Skin epidermis (tissue), 12 donors: ENCODE results near the gene ATG9A.

Experiments
- H3K27ac ChIP-seq, 21 experiments: fragments of 200-600 bp; sonication (generic) in 11 of 21; one replicate each; pipeline ENCODE4 v1.5.0; 2020; ENCODE audit warnings: mild to moderate bottlenecking in 3 of 21, inconsistent platforms in 2 of 21, moderate library complexity in 2 of 21
- H3K4me3 ChIP-seq, 7 experiments: fragments of 200-600 bp; sonication (generic) in 2 of 7; one replicate each; pipeline ENCODE4 v1.5.0; 2020; ENCODE audit warnings: inconsistent platforms in 2 of 7, mild to moderate bottlenecking in 2 of 7, moderate library complexity in 1 of 7

Gene ATG9A

GRCh38 chr2:219183151-219183772, 46.2 kb downstream of the ATG9A start:
- no peak overlapping the region for H3K27ac ChIP-seq
- no peak overlapping the region for H3K4me3 ChIP-seq

- H3K4me3 ChIP-seq = no peak overlapping the region
- no peak overlapping the region for H3K27ac ChIP-seq
Measured at GRCh38 chr2:219182331-219183150, 46.9 kb downstream of the ATG9A start.

- Histone ChIP-seq H3K27ac (no peak overlapping the region), H3K4me3 (no peak overlapping the region)
Measured at GRCh38 chr2:219181531-219181930, 47.9 kb downstream of the ATG9A start.

GRCh38 chr2:219180961-219181360, 48.5 kb downstream of the ATG9A start:
- H3K4me3 ChIP-seq = no peak overlapping the region
- no peak overlapping the region for H3K27ac ChIP-seq

- Histone ChIP-seq H3K27ac (peak overlapping the region in 2 of 21 experiments; percentile 96 to 98), H3K4me3 (peak overlapping the region in 1 of 7 experiments; percentile 97)
Measured at GRCh38 chr2:219179601-219180465, 49.6 kb downstream of the ATG9A start.

GRCh38 chr2:219178377-219179175, 50.9 kb downstream of the ATG9A start:
- Histone ChIP-seq H3K27ac (peak overlapping the region; percentile 82 to 100 (median 98)), H3K4me3 (peak overlapping the region; percentile 65 to 99 (median 96))

GRCh38 chr2:219177552-219178376, 51.7 kb downstream of the ATG9A start, which contains the start of gene RETREG2:
RETREG2 (plus strand) TSS chr2:219178275; CDS start chr2:219178353, 78 bp downstream.
- H3K4me3 ChIP-seq = peak within 1 kb of the TSS; percentile 65 to 99 (median 96)
- peak within 1 kb of the TSS; percentile 82 to 100 (median 98) for H3K27ac ChIP-seq

- peak within 1 kb of the TSS; percentile 63 to 100 (median 98) for H3K27ac ChIP-seq
- H3K4me3 ChIP-seq = peak within 1 kb of the TSS; percentile 65 to 99 (median 96)
Measured at GRCh38 chr2:219176818-219177551, 52.5 kb downstream of the ATG9A start, which contains the start of gene CNPPD1. CNPPD1 (minus strand) TSS chr2:219176925; CDS start chr2:219176828, 97 bp downstream.

GRCh38 chr2:219175928-219176817, 53.3 kb downstream of the ATG9A start:
- peak overlapping the region; percentile 63 to 100 (median 98) for H3K27ac ChIP-seq

GRCh38 chr2:219175486-219175885, 54.0 kb downstream of the ATG9A start:
- Histone ChIP-seq H3K27ac (peak overlapping the region in 12 of 21 experiments; percentile 92 to 98 (median 98)), H3K4me3 (peak overlapping the region in 3 of 7 experiments; percentile 65 to 99 (median 99))

More at GRCh38 chr2:219175928-219176817, 53.3 kb downstream of the ATG9A start:
- peak overlapping the region; percentile 65 to 99 (median 96) for H3K4me3 ChIP-seq

- no peak overlapping the region for H3K4me3 ChIP-seq
- peak overlapping the region in 1 of 21 experiments; percentile 16 for H3K27ac ChIP-seq
Measured at GRCh38 chr2:219174801-219175200, 54.6 kb downstream of the ATG9A start.

GRCh38 chr2:219174146-219174545, 55.3 kb downstream of the ATG9A start:
- Histone ChIP-seq H3K4me3 (no peak overlapping the region), H3K27ac (no peak overlapping the region)

- Histone ChIP-seq H3K4me3 (no peak overlapping the region), H3K27ac (no peak overlapping the region)
Measured at GRCh38 chr2:219173176-219173575, 56.3 kb downstream of the ATG9A start.

- peak overlapping the region in 6 of 21 experiments; percentile 47 to 71 (median 56) for H3K27ac ChIP-seq
- no peak overlapping the region for H3K4me3 ChIP-seq
Measured at GRCh38 chr2:219172231-219173154, 56.9 kb downstream of the ATG9A start.

- no peak overlapping the region for H3K4me3 ChIP-seq
- peak overlapping the region in 12 of 21 experiments; percentile 1 to 71 (median 52) for H3K27ac ChIP-seq
Measured at GRCh38 chr2:219171231-219171651, 58.2 kb downstream of the ATG9A start.
